GM21381 (cell line): ENCODE results near the gene WDR4.
A peak's percentile ranks its signal among the peaks of the same experiment; 100 is the strongest.
"Not testable (repeated sequence)": the region's sequence is repeated elsewhere in the genome, so short reads cannot be mapped to it uniquely, and the experiment has no call there.

Source experiments
- ATAC-seq: cut with Tn5 transposase; IDR thresholded peaks from one replicate; pipeline ENCODE4 v1.9.1; 2021; ENCODE audit warnings: mild to moderate bottlenecking, moderate library complexity; ENCODE audit not compliant: unreplicated experiment

WDR4 gene

DNA sequence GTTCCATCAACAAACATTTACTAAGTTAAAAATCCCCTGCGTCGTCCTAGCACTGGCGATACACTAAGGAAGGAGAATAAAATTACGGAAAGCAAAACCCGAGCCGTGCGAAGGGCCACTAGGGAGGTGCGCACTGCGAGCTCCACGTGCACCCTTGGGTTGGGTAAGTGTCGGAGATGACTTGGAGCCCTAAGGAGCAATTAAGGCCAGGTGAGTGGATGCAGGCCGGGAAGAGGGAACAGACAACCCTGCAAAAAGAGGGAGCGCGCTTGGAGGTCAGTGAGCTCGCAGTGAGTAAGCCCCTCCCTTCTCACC, 704 bp downstream of the WDR4 start:
- ATAC-seq = peak; percentile 16

DNA sequence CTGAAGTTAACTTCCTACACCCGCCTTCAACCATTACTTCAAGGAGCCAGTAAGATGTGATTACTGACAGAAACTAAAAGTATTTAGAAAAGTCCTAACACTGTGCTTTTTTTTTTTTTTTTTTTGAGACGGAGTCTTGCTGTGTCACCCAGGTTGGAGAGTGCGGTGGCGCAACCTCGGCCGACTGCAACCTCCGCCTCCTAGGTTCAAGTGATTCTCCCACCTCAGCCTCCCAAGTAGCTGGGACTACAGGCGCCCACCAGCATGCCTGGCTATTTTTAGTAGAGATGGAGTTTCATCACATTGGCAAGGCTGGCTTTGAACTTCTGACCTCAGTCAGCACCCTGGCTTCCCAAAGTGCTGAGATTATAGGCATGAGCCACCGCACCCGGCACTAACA, 3.5 kb downstream of the WDR4 start:
- not testable (repeated sequence) for ATAC-seq

DNA sequence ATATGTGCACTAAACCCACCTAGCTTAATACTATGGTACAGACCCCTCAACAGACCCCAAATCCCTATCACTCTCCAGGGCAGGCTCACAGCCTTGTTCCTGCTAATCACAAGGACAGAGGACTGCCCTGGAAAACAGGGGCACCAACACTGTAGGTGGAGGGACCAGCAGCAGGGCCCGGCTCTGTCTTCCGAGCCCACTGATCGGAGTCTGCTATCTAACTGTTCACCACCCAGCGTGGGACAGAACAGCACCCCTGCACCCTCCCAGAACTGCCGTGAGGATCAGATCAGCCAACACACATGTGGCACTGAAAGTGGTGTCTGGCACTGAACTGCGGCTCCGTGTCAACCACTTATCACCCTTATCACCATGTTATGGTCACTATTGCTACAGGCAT, 6.2 kb downstream of the WDR4 start:
- no peak for ATAC-seq

DNA sequence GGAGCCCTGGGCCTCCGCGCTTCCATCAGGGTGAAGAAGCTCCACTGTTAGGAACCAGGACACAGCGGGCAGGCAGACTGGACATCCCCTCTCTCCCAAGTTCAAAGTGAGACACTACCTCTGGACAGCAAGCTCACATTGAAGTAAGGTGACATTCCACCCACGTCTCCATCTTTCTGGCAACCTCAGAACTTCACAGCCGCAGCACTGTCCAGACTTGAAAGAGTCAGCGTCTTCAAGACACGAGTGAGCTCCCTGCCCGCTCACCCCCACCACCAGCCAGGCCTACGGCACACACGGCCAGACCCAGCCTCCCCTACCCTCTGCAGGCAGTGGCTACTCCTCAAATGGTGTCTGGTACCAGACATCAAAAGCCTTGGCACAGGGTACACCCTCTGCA, 11.1 kb downstream of the WDR4 start:
- no peak for ATAC-seq

DNA sequence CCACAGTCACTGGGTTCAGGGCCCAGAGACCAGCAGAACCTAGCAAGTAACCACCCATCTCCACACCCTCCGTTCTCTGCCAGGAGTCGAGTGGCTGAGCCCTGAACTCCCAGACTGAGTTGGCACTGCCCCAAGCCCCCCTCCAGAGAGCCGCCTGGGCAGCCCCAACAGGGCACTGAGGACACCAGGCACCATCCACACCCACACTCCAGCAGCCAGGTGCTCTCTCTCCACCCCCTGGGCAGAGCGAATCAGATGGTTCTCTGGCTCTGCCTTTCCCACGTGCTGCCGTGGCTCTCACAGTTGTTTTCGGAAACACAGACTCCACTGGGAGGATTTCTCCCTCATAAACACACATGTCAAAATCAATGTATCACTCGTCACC, 13.6 kb downstream of the WDR4 start:
- ATAC-seq = no peak

DNA sequence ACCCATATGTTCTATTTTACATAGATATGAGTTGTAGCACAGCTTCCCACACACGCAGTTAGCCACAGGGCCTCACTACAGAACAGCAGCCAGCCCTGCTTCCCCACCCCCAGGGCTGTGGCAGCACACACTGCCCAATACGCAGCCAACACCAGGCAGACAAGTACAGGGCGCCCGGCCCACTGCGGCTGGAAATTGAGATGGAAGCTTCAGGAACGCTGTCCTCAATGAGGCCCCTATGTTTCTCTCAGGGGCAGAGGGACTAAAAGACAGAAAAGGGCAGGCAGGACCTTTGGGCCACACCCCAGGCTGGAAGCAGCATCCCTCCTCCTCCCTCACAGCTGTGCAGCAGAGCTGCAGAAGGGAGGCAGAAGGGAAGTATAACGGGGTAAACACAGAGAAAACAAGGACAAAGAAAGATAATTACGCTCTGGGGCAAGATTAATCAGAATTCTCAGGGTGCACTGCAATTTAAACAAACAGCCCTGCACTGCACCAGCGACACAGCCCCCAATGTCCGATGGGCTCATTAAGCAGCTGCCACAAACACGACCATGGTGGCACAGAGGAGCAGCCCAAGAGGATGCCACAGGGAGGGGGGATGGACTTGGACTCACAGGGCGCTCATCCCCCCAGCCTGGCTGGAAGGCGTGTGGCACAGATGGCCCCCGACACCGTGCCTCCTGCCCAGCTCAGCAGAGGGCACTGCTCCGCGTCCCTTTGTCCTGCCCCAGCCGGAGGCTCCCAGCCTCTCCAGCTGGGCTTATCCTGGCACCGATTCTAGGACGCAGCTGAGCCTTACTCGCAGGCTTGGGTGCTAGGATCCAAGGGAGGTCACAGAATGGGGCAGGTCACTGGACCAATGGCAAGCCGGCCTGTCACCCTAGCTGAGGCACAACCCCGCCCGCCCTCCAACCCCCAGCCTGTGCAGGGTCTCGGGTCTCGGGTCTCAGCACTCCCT, 14.2 kb downstream of the WDR4 start:
- no peak for ATAC-seq

DNA sequence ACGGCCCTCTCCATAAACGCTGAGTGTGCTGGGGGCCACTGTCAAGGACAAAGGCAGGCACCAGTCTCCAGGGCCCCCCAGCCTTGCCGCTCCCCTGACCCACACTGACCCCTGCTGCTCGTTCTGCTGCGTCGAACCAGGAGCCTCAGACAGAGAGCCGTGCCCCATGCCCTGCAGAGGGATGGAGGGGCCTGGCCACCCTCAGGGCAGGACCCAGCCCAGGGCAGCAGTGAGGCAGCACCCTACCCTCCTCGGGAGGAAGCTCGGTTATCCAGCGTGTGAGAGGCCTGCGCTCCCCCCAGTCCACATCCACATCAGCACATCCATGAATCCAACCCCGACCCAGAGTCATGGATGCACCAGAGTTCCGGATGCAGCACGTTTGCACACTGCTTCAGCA, 15.1 kb downstream of the WDR4 start:
- no peak for ATAC-seq

DNA sequence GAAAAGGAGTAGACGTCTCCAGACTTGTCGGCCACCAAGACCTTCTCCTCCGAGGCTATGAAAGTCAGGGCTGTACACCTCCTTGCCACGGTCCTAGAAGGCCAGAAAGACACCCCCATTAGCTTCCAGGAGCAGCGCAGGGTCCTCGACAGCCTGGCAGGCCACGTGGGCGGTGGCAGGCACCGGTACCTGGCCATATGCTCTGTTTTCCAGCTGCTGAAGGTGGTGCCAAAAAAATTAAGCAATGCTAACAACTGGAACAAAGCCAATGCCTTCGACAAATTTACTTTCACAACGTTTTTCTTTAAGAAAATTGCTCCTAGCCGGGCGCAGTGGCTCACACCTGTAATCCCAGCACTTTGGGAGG, 15.9 kb downstream of the WDR4 start:
- ATAC-seq = no peak

DNA sequence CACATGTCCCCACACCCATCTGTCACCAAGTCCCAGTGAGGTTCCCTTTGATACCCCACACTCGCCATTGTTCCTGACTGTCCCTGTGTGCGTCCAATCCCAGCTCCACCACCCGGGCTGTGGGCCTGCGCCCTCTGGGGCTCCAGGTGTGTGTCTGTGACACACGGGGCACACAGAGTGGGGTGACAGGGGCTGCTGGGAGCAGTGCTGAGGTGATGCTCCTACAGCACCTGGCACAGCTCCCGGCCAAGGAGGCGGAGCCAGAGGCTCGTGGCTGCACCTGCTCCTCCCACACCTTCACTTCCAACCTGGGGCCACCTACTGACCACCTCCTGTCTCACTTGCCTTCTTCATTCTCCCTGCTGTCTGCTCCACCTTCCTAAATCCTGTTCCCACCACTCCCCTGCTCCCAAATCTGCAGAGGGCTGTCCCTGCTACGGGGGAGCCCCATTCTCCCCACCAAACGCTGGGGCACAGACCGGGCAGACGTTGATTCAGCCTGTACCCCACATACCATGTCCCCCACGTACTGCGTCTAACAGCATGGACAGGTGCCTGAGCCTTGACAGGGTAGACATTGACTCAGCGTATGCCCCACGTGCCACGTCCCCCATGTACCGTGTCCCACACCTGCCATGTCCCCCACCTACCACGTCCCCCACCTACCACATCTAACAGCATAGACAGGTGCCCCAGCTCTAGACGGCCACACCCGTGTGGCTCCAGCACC, 16.4 kb downstream of the WDR4 start:
- ATAC-seq = no peak

DNA sequence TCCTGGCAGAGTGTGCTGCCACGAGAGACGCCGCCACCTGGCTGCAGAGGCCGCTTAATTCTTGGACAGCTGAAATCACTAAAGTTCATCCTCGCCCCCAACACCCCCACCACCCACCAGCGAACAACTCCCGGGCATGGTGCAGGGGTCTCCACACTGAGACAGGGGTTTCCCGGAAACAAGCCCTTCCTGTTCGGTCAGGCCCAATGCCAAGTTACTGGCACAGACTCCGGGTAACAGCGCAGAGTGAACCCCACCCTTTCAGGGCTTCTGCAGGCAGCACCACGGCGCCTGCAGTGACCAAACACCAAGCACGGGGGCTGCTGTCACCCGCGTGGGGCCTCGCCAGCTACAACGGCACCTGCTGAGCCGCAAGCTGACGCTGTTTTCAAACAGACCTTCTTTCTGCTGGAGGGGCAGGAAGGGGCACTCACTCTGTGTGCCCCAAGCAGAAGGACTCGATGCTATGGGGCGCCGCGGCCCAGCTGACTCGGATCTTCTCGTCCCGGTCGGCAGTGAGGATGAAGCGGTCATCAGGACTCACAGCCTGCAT, 17.4 kb downstream of the WDR4 start:
- no peak for ATAC-seq

DNA sequence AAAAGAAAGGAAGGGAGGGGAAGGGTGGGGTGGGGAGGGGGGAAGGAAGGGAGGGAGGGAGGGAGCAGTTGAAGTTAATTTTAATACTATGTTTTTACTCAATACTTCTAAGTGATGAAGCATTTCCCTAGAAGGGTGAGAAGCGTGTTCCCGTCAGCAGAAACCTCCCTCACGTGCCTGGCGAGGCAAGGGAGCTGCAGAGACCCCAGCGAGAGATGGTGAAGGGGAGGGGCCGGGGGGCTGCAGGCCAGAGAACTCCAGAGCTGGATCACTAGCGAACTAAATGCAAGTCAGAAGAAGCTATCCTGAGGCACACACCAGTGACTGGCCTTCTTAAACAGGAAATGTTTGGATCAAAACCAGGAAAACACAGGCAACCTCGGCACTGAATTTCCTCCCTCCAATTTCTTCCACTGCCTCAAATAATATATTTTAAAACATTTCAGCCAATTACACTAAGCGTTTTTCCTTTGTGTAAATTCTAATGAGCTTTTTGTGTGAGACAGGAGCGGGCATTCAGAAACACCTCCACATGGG, 18.0 kb downstream of the WDR4 start:
- no peak for ATAC-seq

DNA sequence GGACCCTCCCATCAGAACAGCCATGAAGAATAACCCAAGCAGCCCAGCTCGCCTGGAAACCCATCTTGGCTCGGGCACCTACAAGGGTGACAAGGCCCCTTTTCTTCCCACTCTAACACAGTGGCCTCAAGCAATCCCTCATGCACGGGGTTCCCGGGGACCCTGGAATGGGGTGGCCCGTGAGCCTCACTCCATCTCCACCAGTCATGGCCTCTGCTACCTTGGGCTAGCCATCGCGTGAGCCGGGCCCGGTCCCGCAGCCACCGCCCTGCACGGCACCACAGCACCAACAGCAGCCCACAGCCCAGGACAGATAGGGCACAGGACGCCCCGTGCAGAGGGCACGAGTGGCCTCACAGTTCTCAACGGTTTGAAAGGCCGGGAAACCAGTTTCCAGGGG, 19.0 kb downstream of the WDR4 start:
- no peak for ATAC-seq

DNA sequence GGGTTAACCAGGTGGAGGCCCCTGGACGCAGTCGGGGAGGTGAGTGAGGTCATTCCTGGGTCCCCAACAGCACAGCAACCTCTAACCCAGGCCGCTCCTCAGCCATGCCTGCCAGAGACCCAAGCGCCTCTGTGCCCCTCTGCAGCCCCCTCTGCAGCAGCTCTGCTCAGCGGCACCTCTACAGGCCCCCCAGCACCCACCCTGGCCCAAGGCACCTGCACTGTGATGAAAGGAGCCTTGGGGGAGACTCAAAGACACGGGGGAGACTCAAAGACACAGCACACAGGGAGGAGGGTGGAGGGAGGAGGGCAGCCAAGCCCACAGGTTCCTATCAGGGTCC, 19.5 kb downstream of the WDR4 start:
- no peak for ATAC-seq

DNA sequence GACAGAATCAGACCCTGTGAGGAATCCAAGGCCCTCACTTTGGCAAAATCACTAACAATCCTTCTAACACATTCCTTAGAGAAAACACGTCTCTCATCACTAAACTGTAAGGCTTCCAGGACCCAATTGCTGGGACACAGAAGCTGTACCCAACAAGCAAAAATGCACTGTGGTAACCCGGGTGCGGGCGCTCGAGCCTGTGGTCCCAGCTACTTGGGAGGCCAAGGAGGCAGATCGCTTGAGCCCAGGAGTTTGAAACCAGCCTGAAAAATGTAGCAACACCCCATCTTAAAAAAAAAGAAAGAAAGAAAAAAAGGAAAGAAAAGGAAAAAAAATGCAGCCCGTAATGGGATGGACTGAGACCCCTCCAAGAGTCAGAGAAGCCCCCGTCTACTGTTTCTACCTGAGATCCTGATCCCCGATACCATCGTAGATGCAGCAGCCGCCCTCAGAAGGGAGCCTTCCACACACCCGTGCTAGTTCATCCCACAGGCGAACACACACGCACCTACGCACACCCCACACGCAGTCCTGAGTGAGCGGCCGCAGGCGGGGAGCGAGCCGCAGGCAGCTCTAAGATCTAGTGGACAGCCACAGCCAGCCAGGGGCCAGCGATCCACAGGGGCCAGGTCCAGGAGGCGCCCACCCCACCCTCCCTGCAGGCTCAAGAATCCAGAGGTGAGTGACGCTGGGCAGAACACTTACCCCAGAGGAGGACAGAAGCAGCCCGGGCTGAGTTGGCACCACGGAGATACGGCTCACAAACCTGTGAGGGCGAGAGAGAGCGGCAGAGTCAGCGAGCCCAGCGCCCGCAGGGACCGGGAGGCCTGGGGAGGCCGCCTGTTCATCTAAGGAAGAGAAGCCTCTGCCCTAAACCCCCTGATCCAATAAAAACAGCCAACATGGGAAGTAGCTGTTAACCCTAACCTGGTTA, 20.1 kb downstream of the WDR4 start:
- no peak for ATAC-seq

DNA sequence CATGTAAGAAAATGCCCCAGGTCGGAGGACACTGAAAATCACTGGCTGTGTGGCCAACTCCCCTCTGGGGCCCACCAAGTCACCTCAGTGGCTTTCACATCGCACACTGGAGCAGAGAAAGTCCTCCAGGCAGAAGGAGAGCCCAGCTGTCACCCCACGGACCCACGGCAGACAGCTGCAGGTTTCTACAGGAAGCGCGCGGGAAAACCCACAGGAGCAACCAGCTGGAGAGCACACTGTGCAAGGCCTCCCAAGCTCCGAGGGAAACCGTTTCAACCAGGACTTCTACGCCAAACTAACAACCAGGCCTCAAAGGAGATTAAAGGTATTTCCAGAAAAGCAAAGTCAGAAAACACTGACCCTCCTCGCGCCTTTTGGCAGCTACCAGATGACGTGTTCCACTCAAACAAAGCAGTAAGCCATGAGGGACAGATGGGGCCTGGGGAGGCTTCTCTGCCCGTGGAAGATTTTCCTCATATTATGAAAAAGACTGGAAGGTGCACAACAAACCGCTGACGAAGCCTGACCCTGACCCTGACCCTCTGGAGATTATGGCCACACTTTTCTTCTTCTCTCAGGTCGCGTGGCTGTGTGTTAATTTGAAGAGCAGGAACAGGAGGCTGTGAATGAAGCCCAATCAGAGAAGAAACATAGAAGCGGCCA, 21.0 kb downstream of the WDR4 start:
- ATAC-seq = no peak

DNA sequence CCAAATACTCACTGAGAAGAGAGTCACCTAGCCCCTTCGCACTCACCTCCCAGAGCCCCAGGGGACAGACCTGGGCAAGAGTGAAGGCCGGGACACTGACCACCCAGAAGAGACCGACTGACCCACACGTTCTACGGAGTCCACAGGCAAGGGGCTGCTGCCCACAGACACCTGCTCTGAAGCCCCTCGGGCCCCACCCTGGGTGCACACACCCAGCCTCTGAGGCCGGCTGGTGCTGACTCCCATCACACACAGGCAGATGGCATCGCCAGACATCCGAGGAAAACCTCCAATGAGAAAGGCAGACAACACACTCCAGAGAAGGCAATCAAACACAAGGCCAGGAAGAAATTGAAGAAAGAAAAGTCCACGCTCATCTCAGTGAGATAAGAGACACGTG, 22.1 kb downstream of the WDR4 start:
- no peak for ATAC-seq

DNA sequence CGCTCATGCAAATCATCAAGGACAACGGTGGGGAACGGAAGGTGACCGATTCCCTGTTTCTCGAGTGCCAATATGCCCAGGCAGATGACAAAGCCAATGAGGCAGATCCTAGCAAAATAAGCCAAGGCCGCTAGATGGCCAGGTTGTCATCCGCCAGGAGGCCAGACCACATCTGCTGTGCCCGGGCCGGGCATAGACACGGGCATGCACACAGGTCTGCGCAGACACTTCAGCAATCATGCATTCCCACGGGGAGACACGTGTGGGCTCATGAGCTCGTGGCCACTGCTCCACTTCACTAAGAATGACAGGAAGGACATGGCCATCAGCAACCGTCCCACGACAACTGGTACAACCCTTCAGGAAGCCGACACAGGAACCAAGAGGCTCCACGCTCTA, 23.4 kb downstream of the WDR4 start:
- ATAC-seq = no peak

DNA sequence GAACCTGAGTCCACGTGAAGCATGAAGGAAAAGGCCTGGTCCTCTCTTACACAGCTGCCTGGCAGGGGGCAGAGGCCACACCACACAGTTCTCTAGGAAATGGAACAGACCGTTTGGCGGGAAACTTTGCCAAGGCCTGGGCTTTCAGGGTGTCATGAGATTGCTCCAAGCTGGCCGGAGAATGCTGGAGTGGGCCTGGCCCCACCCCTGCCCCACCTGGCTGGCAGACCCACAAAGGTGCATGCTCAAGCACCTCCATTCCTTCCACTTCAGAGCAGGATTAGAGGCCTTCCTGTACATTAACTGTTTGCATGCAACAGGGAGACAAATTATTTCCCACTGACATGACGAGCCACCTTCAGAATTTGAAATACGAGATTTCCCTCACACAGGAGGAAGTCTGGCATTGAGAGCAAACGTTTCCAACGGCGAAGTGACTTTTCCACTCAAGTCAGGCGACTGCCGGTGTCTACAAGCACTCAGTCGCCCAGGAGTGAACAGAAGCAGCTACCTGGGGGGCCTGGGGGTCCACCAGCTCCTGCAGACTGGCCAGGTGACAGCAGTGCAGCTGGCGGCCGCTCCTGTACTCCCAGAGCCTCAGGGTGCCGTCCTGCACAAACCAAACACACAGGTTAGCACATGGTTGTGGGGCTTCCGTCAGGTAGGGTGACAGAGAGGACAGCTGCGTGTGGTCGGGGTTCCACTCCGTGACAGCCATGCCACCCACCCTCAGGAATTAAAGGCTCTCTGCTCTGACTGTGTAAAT, 24.0 kb downstream of the WDR4 start:
- ATAC-seq = no peak

DNA sequence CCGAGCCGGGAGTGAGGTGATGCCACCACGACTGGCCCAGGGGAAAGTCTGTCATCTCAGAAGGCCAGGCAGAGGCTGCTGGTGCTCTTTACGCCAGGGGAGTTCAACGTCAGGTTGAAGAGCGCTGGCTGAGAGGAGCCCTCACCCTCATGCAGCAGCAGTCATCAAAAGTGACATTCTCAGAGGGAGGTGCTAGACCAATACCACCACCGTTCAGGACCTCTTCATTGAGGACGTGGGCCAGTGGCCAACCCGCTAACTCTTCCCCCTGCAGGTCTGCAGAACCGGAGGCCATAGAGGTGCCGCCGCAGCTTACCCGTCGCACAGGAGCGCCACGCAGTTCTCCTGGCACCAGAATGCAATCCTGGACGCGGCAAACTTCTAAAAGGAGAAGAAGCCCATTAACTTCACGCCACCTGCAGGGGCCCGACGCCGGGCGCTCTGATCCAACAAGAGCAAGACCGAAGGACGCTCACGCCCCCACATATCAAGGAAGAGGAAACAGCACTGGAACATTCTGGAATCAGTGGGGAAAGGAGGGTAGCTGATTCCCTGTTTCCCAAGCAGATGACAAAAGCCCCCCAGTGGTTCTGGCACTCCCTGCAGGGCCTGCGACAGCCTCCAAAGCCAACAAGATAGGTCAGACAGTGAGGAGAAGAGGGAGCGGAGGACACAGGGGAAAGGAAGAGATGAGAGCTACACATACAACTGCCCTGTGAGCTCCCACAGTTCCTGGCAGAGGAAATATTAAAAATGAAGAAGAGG, 24.9 kb downstream of the WDR4 start:
- ATAC-seq = no peak
